Keratinocyte (primary cell): ENCODE results near the gene RBM44. TPM values are rescaled to one million over a fixed set of nuclear protein-coding genes. Genes with fewer than 3 reads are reported as not detected.

ENCODE experiments used
- DNase-seq: peaks from one replicate; pipeline ENCODE4 v3.0.0-alpha.2; 2011; ENCODE audit warnings: low read depth, missing footprints, low spot score
- FAIRE-seq: peaks from 2 replicates; lab custom pipeline; 2011; peaks lifted over from hg19 to GRCh38; lab: Jason Lieb, UNC
- H2AFZ ChIP-seq: 2 replicates; pipeline ENCODE4 v1.6.0; 2012; ENCODE audit warnings: low read length, control low read depth, inconsistent platforms; ENCODE audit not compliant: control insufficient read depth
- H3K27ac ChIP-seq: 2 replicates; pipeline ENCODE4 v1.5.1; 2011; ENCODE audit warnings: low read length; ENCODE audit not compliant: control insufficient read depth, insufficient read depth
- H3K27me3 ChIP-seq: 3 replicates; pipeline ENCODE4 v1.6.0; 2011; ENCODE audit warnings: low read length; ENCODE audit not compliant: control insufficient read depth, insufficient read depth; ENCODE audit errors: extremely low read depth
- H3K36me3 ChIP-seq, 2 experiments: 2 replicates in 1 of 2; 3 replicates in 1 of 2; pipeline ENCODE4 v1.5.1; 2011; ENCODE audit warnings: low read length in 2 of 2, mild to moderate bottlenecking in 1 of 2; ENCODE audit not compliant: control insufficient read depth in 2 of 2, insufficient read depth in 2 of 2; ENCODE audit errors: extremely low read depth in 1 of 2
- H3K4me1 ChIP-seq: 3 replicates; pipeline ENCODE4 v1.5.1; 2011; ENCODE audit warnings: low read length; ENCODE audit not compliant: control insufficient read depth, insufficient read depth; ENCODE audit errors: extremely low read depth
- H3K4me2 ChIP-seq: 3 replicates; pipeline ENCODE4 v1.6.0; 2011; ENCODE audit warnings: low read depth, low read length; ENCODE audit not compliant: control insufficient read depth, insufficient read depth; ENCODE audit errors: extremely low read depth
- H3K4me3 ChIP-seq, 3 experiments: fragments of 200-600 bp in 1 of 3; sonication (generic) in 1 of 3; 2 replicates in 2 of 3; 3 replicates in 1 of 3; pipeline ENCODE4 v1.5.1; 2011 to 2016; ENCODE audit warnings: low read length in 3 of 3, mild to moderate bottlenecking in 3 of 3, control low read depth in 2 of 3, inconsistent platforms in 1 of 3, low read depth in 1 of 3, mixed read lengths in 1 of 3, mixed run types in 1 of 3, moderate library complexity in 1 of 3; ENCODE audit not compliant: control insufficient read depth in 2 of 3, insufficient read depth in 2 of 3; ENCODE audit errors: extremely low read depth in 1 of 3
- H3K79me2 ChIP-seq: 2 replicates; pipeline ENCODE4 v1.6.0; 2012; ENCODE audit warnings: low read length; ENCODE audit not compliant: control insufficient read depth, insufficient read depth
- H3K9ac ChIP-seq: 3 replicates; pipeline ENCODE4 v1.6.0; 2011; ENCODE audit warnings: low read length; ENCODE audit not compliant: control insufficient read depth, insufficient read depth; ENCODE audit errors: extremely low read depth
- H3K9me1 ChIP-seq: 3 replicates; pipeline ENCODE4 v1.6.0; 2011; ENCODE audit warnings: low read length; ENCODE audit not compliant: control insufficient read depth, insufficient read depth; ENCODE audit errors: extremely low read depth
- H3K9me3 ChIP-seq: 2 replicates; pipeline ENCODE4 v1.5.1; 2012; ENCODE audit warnings: low read depth, low read length; ENCODE audit not compliant: control insufficient read depth
- H4K20me1 ChIP-seq: 3 replicates; pipeline ENCODE4 v1.6.0; 2011; ENCODE audit warnings: low read length; ENCODE audit not compliant: control insufficient read depth, insufficient read depth; ENCODE audit errors: extremely low read depth
- EZH2 ChIP-seq: IDR thresholded peaks from one replicate; pipeline ENCODE4 v1.6.1; 2012; ENCODE audit warnings: inconsistent platforms, mild to moderate bottlenecking, low read length, moderate library complexity
- dilution Hi-C: fragments of 300-500 bp; cut with MboI; formaldehyde crosslinking; loops from one replicate; pipeline ENCODE4 v1.7.0; 2020; ENCODE audit warnings: low sequenced_read_pairs; ENCODE audit not compliant: extremely low pct_ligation_motif_present
- polyA plus RNA-seq, 5 experiments: library from polyadenylated mRNA; depleted of rRNA in 3 of 5; stranded (reverse) in 3 of 5; stranded (forward) in 1 of 5; unstranded in 1 of 5; fragments of >200 nt; gene quantifications; 1 replicate in 1 of 5; 2 replicates in 3 of 5; 3 replicates in 1 of 5; pipeline versions ENCODE4 v1.2.1 to v1.2.3, GENCODE V29; 2011 to 2012; ENCODE audit warnings: missing spikeins in 2 of 5, low read depth in 1 of 5, low replicate concordance in 1 of 5
- TF ChIP-seq, protein P1 (sequence below), 3 experiments: IDR thresholded peaks in 1 of 3; conservative IDR thresholded peaks in 1 of 3; optimal IDR thresholded peaks in 1 of 3; 2 replicates in 2 of 3; 3 replicates in 1 of 3; pipeline versions ENCODE3 to v1.5.1; 2011; ENCODE audit warnings: low read length in 3 of 3, mild to moderate bottlenecking in 3 of 3, moderate library complexity in 2 of 3, control low read depth in 1 of 3, inconsistent platforms in 1 of 3; ENCODE audit not compliant: insufficient read depth in 2 of 3; ENCODE audit errors: extremely low read depth in 1 of 3

Gene RBM44
- polyA plus RNA-seq, 1 donor (not counting 4 experiments of a cell fraction or from before 2014, with no cell fraction given) = 0.14 TPM

DNA sequence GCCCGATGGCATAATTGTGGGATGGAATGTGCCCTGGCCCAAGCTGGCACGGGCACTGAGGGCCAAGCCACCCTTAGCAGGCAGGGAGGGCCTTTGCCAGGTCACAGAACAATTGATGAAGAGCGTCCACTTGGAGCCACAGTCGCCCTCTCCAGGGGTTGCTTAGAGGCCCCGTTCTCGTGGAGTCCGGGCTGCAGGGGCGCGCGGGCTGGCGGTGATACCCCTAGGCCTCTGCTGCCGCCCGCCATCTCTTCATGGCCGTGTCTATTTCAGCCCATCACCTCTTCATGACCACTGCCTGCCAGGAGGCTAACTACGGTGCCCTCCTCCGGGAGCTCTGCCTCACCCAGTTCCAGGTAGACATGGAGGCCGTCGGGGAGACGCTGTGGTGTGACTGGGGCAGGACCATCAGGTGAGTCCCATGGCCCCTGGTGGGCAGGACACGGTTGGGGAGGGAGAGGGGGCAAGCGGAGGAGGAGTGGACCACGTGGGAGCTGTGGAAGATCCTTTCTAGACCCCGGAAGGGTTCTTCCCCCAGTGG is 78.4 kb downstream of the RBM44 start:
- no peak overlapping the region for H3K4me2 ChIP-seq
- no peak overlapping the region for H3K27ac ChIP-seq
- no peaks in the 10 kb centered on the region for H3K9me3 ChIP-seq
- TF ChIP-seq EZH2 = no peak
- TF ChIP-seq, protein P1, sequence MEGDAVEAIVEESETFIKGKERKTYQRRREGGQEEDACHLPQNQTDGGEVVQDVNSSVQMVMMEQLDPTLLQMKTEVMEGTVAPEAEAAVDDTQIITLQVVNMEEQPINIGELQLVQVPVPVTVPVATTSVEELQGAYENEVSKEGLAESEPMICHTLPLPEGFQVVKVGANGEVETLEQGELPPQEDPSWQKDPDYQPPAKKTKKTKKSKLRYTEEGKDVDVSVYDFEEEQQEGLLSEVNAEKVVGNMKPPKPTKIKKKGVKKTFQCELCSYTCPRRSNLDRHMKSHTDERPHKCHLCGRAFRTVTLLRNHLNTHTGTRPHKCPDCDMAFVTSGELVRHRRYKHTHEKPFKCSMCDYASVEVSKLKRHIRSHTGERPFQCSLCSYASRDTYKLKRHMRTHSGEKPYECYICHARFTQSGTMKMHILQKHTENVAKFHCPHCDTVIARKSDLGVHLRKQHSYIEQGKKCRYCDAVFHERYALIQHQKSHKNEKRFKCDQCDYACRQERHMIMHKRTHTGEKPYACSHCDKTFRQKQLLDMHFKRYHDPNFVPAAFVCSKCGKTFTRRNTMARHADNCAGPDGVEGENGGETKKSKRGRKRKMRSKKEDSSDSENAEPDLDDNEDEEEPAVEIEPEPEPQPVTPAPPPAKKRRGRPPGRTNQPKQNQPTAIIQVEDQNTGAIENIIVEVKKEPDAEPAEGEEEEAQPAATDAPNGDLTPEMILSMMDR (optimal IDR thresholded peaks at IDR 0.05 in 1 of 3, IDR thresholded peaks at IDR 0.05 in 1 of 3, conservative IDR thresholded peaks at IDR 0.05 in 1 of 3; ENCODE audit: extremely low read depth in 1 of 3, insufficient read depth in 2 of 3, low read length in 3 of 3) = no peak
- no peaks in the 10 kb centered on the region for H3K79me2 ChIP-seq
- FAIRE-seq (no peak), DNase-seq (no peak)
- peaks cover 4% of the 10 kb centered on the region for H3K9me1 ChIP-seq
- peaks cover 38% of the 10 kb centered on the region for H3K4me1 ChIP-seq
- no peak overlapping the region for H3K4me3 ChIP-seq
- H3K27me3 ChIP-seq = no peaks in the 10 kb centered on the region
- H3K9ac ChIP-seq = no peak overlapping the region
- no peaks in the 10 kb centered on the region for H4K20me1 ChIP-seq
- dilution Hi-C loops = no loop called here
- H3K36me3 ChIP-seq = no peaks in the 10 kb centered on the region
- no peak overlapping the region for H2AFZ ChIP-seq

DNA sequence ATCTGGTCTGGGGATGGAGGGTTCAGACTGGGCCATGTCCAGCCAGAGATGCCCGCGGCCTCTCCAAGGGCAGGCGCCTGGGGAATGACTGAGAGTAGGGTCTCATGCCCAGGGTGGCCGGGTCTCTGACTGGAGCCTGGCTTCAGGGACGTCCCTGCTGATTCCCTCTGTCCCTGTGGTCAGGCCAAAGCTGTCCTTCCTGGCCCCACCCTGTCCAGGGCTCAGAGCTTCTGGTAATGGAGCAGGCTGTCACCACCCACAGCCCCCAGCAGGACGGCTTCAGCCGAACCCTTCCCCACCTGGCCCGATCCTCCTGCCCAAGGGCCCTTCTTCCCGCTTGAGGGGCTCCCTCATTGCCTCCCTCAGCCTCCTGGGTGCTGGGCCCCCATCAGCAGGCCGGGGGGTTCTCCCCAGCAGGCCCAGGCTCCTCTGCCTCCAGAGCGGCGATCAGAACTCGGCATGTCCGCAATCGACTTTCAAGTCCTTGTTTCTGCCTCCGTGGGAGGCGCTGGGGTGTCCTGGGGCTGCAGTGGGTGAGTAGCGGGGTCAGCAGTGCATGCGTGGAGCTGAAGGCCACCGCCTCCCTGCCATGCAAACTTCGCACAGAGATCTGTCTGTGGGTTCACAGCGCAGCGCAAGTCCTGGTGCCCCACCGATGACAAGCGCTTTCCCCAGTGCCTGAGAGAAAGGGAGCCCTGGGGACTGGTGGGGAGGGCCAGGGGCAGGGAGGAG is 79.2 kb downstream of the RBM44 start:
- Histone ChIP-seq H3K4me1 (peaks cover 36% of the 10 kb centered on the region), H3K27ac (no peak overlapping the region), H3K9me1 (peaks cover 4% of the 10 kb centered on the region), H3K36me3 (no peaks in the 10 kb centered on the region), H3K4me2 (no peak overlapping the region), H3K79me2 (no peaks in the 10 kb centered on the region), H2AFZ (no peak overlapping the region), H3K27me3 (no peaks in the 10 kb centered on the region), H3K4me3 (no peak overlapping the region), H4K20me1 (no peaks in the 10 kb centered on the region), H3K9ac (no peak overlapping the region), H3K9me3 (no peaks in the 10 kb centered on the region)
- no peak for TF ChIP-seq EZH2
- TF ChIP-seq, protein P1 (optimal IDR thresholded peaks at IDR 0.05 in 1 of 3, IDR thresholded peaks at IDR 0.05 in 1 of 3, conservative IDR thresholded peaks at IDR 0.05 in 1 of 3; ENCODE audit: extremely low read depth in 1 of 3, insufficient read depth in 2 of 3, low read length in 3 of 3) = no peak
- dilution Hi-C loops = no loop called here
- no peak for DNase-seq
- FAIRE-seq = no peak
